Breast epithelium (tissue), 3 donors: ENCODE measurements around the gene FRMD6.

Source experiments
- POLR2A ChIP-seq: fragments of 450-650 bp; IDR thresholded peaks from one replicate; pipeline ENCODE4 v1.6.1; 2016; ENCODE audit warnings: antibody characterized with exemption, mild to moderate bottlenecking, moderate library complexity
- POLR2AphosphoS5 ChIP-seq, 3 donors: sonication (generic); formaldehyde crosslinking; IDR thresholded peaks; one replicate each; pipeline ENCODE4 v1.6.1; 2017; ENCODE audit warnings: antibody characterized with exemption in 3 of 3
- TF ChIP-seq, protein P1 (sequence below), 3 donors: fragments of 450-650 bp; IDR thresholded peaks; one replicate each; pipeline ENCODE4 v1.5.1; 2016 to 2017; ENCODE audit warnings: antibody characterized with exemption in 3 of 3, mild to moderate bottlenecking in 3 of 3, moderate library complexity in 3 of 3

DNA sequence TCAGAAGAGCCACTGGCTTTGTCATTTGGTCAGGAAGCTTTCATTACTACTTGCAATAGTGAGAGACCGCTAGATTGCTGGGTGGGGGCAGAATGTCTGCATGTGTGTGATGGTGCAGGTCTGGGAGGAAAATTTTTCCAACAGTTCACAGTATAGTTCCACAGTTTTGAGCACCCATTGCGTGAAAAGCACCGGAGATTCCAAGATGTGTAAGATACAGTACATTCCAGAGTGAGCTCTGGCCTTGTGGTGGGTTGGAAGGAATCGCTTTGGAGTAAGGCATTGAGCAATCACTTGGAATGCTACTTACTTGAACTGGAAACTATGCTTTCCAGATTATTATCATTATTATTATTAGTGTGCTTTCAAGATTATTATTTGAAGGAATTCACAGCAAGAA lies 47.6 kb upstream of the FRMD6 start:
- TF ChIP-seq, protein P1, sequence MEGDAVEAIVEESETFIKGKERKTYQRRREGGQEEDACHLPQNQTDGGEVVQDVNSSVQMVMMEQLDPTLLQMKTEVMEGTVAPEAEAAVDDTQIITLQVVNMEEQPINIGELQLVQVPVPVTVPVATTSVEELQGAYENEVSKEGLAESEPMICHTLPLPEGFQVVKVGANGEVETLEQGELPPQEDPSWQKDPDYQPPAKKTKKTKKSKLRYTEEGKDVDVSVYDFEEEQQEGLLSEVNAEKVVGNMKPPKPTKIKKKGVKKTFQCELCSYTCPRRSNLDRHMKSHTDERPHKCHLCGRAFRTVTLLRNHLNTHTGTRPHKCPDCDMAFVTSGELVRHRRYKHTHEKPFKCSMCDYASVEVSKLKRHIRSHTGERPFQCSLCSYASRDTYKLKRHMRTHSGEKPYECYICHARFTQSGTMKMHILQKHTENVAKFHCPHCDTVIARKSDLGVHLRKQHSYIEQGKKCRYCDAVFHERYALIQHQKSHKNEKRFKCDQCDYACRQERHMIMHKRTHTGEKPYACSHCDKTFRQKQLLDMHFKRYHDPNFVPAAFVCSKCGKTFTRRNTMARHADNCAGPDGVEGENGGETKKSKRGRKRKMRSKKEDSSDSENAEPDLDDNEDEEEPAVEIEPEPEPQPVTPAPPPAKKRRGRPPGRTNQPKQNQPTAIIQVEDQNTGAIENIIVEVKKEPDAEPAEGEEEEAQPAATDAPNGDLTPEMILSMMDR (IDR thresholded peaks at IDR 0.05), result no peak
- no peak for TF ChIP-seq POLR2AphosphoS5 (IDR thresholded peaks at IDR 0.05)
- TF ChIP-seq POLR2A, result no peak
